DOHH2 (cell line): ENCODE results near the gene ZBTB47.

Source experiments
- H3F3A ChIP-seq: fragments of 200-600 bp; sonication (generic), shearing (Covaris generic); 2 replicates; pipeline ENCODE4 v1.6.0; 2016; ENCODE audit warnings: antibody characterized with exemption, mild to moderate bottlenecking; ENCODE audit not compliant: control insufficient read depth, insufficient read depth
- H3K27ac ChIP-seq: fragments of 200-600 bp; sonication (generic); 2 replicates; pipeline ENCODE4 v1.5.1; 2014; ENCODE audit warnings: low read depth, mild to moderate bottlenecking, low read length, moderate library complexity
- H3K27me3 ChIP-seq: fragments of 200-600 bp; sonication (generic); 2 replicates; pipeline ENCODE4 v1.6.1; 2014; ENCODE audit warnings: mild to moderate bottlenecking, low read length, mixed read lengths; ENCODE audit not compliant: control insufficient read depth
- H3K36me3 ChIP-seq: fragments of 200-600 bp; sonication (generic); 2 replicates; pipeline ENCODE4 v1.6.1; 2014; ENCODE audit warnings: mild to moderate bottlenecking, low read length, moderate library complexity, mixed read lengths; ENCODE audit not compliant: control insufficient read depth
- H3K4me1 ChIP-seq: fragments of 200-600 bp; sonication (generic); 2 replicates; pipeline ENCODE4 v1.6.1; 2014; ENCODE audit warnings: mild to moderate bottlenecking, low read length, mixed read lengths; ENCODE audit not compliant: control insufficient read depth
- H3K4me2 ChIP-seq: fragments of 200-600 bp; sonication (generic); 2 replicates; pipeline ENCODE4 v1.6.0; 2014; ENCODE audit warnings: mild to moderate bottlenecking, low read length, moderate library complexity
- H3K4me3 ChIP-seq: fragments of 200-600 bp; sonication (generic); 2 replicates; pipeline ENCODE4 v1.5.1; 2014; ENCODE audit warnings: mild to moderate bottlenecking, low read length, mixed read lengths
- H3K79me2 ChIP-seq: fragments of 200-600 bp; sonication (generic); 2 replicates; pipeline ENCODE4 v1.6.1; 2014; ENCODE audit warnings: mild to moderate bottlenecking, low read length, mixed read lengths; ENCODE audit not compliant: control insufficient read depth
- H3K9me2 ChIP-seq: fragments of 200-600 bp; sonication (generic); replicated peaks from 2 replicates; pipeline ENCODE4 v1.6.1; 2014; ENCODE audit warnings: mild to moderate bottlenecking, low read length, mixed read lengths; ENCODE audit not compliant: control insufficient read depth
- H3K9me3 ChIP-seq: fragments of 200-600 bp; sonication (generic); 2 replicates; pipeline ENCODE4 v1.6.1; 2014; ENCODE audit warnings: antibody characterized with exemption, low read length, mixed read lengths; ENCODE audit not compliant: control insufficient read depth, insufficient read depth
- H4K20me1 ChIP-seq: fragments of 200-600 bp; sonication (generic); 2 replicates; pipeline ENCODE4 v1.6.0; 2014; ENCODE audit warnings: low read depth, mild to moderate bottlenecking, antibody characterized with exemption, low read length, moderate library complexity; ENCODE audit not compliant: control insufficient read depth, insufficient read depth
- EZH2phosphoT487 ChIP-seq: fragments of 200-600 bp; sonication (generic); IDR thresholded peaks from 2 replicates; pipeline ENCODE4 v1.6.1; 2017; ENCODE audit warnings: borderline replicate concordance, mild to moderate bottlenecking, antibody characterized with exemption, low read length, moderate library complexity, mixed read lengths
- TF ChIP-seq, protein P1 (sequence below): fragments of 200-600 bp; sonication (generic); IDR thresholded peaks from one replicate; pipeline ENCODE4 v1.5.1; 2014; ENCODE audit warnings: antibody characterized with exemption, mild to moderate bottlenecking, low read depth, low read length; ENCODE audit not compliant: poor library complexity, severe bottlenecking

Gene ZBTB47

DNA sequence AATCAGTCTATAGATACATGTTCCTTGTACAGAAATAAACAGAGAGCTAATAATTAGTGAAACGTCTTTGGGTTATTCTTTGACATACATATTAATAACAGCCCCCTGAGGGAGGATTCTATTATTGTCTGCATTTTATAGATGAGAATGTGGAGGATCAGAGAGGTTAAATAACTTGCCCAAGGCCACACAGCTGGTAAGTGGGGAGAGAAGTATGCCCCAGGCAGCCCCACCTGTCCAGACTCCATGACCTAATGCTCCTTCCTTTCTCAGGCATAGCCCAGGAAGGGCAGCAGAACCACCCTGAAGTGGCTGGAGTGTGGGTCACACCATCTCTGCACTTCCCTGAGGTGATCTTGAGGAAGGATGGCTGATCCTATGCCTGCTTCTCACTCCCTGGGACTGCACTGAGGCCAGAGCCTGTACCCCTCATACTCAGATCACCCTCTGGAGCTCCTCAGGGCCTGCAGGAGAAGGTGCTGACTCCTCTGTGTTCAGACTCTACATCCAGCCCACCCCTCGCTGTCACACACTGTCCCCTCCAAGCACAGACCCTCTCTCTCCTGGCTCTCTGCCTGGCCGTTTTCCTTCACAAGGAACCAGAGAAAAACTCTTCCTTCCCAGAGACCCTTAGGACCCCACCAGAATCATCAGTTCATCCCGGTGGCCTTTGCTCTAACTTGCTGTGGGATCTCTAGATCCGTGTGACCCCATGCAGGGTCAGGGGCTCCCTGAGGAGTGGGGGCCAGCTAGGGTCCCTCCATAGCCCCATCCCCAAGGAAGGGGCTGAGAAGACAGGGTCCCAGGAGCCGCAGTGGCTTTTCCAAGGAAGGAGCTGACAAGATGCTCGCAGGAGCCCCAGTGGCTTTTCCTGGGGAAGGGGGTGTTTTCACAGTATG is 53.5 kb downstream of the ZBTB47 start:
- TF ChIP-seq, protein P1, sequence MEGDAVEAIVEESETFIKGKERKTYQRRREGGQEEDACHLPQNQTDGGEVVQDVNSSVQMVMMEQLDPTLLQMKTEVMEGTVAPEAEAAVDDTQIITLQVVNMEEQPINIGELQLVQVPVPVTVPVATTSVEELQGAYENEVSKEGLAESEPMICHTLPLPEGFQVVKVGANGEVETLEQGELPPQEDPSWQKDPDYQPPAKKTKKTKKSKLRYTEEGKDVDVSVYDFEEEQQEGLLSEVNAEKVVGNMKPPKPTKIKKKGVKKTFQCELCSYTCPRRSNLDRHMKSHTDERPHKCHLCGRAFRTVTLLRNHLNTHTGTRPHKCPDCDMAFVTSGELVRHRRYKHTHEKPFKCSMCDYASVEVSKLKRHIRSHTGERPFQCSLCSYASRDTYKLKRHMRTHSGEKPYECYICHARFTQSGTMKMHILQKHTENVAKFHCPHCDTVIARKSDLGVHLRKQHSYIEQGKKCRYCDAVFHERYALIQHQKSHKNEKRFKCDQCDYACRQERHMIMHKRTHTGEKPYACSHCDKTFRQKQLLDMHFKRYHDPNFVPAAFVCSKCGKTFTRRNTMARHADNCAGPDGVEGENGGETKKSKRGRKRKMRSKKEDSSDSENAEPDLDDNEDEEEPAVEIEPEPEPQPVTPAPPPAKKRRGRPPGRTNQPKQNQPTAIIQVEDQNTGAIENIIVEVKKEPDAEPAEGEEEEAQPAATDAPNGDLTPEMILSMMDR = no peak
- TF ChIP-seq EZH2phosphoT487 = no peak
- no peaks in the 10 kb centered on the region for H3K79me2 ChIP-seq

GRCh38 chr3:42707620-42708355 is 54.3 kb downstream of the ZBTB47 start:
- Histone ChIP-seq H3K27ac (no peak overlapping the region), H3K4me3 (no peak overlapping the region), H3F3A (no peaks in the 10 kb centered on the region), H4K20me1 (no peaks in the 10 kb centered on the region), H3K4me1 (peaks cover 10% of the 10 kb centered on the region), H3K79me2 (no peaks in the 10 kb centered on the region), H3K9me2 (no peaks in the 10 kb centered on the region), H3K27me3 (no peaks in the 10 kb centered on the region), H3K4me2 (no peak overlapping the region), H3K36me3 (no peaks in the 10 kb centered on the region), H3K9me3 (no peaks in the 10 kb centered on the region)
- TF ChIP-seq, protein P1 = no peak
- no peak for TF ChIP-seq EZH2phosphoT487

More for the DNA sequence above, 53.5 kb downstream of the ZBTB47 start:
- no peak overlapping the region for H3K4me3 ChIP-seq
- H3K27ac ChIP-seq = no peak overlapping the region
- no peaks in the 10 kb centered on the region for H3K36me3 ChIP-seq
- H3F3A ChIP-seq = no peaks in the 10 kb centered on the region
- H3K27me3 ChIP-seq = no peaks in the 10 kb centered on the region
- no peak overlapping the region for H3K4me2 ChIP-seq
- H3K9me3 ChIP-seq = no peaks in the 10 kb centered on the region
- no peaks in the 10 kb centered on the region for H3K9me2 ChIP-seq
- H3K4me1 ChIP-seq = peaks cover 1% of the 10 kb centered on the region
- H4K20me1 ChIP-seq = no peaks in the 10 kb centered on the region

DNA sequence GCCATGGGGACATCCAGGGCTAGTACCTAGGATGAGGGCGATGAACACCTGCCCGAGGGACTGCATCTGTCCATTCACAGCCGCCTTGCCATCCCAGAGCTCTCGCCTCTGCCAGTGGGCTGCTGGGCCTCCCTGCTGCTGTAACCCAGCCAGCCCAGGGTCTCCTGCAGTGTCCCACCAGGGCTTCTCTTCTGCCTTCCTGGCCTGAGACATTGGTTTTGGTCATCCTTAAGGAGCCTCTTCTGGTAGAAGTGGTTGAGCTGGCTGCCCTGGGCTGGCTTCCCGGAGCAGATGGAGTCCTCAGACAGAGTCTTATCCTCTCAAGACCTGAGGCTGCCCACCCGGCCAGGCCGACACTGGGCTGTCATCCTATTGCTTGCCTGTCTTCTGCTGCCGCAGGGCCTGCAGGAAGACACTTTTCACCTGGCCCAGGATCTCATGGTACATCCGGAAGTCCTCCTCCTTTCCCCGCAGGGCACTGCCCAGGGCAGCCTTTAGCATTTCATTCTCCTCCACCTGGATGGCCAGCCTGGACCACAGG is 55.2 kb downstream of the ZBTB47 start:
- Histone ChIP-seq H3K79me2 (no peaks in the 10 kb centered on the region), H3F3A (no peaks in the 10 kb centered on the region), H3K27ac (no peak overlapping the region), H3K27me3 (no peaks in the 10 kb centered on the region), H4K20me1 (no peaks in the 10 kb centered on the region), H3K9me2 (no peaks in the 10 kb centered on the region), H3K4me3 (no peak overlapping the region), H3K4me1 (peaks cover 18% of the 10 kb centered on the region), H3K4me2 (no peak overlapping the region), H3K36me3 (no peaks in the 10 kb centered on the region), H3K9me3 (no peaks in the 10 kb centered on the region)
- TF ChIP-seq EZH2phosphoT487 = no peak
- TF ChIP-seq, protein P1 = no peak
